Body of pancreas (tissue), 4 donors: ENCODE measurements around the gene BIVM. TPM values are rescaled to one million over a fixed set of nuclear protein-coding genes. Genes with fewer than 3 reads are reported as not detected.

Source experiments
- ATAC-seq: fragments of 150-250 bp; one replicate; pipeline ENCODE4 v1.9.1; 2016
- DNase-seq, 4 donors: peaks; one replicate each; pipeline ENCODE4 v3.0.0-alpha.2; 2019
- H3K27ac ChIP-seq, 4 donors: fragments of 200-600 bp; sonication (generic); 1 replicate in 3 of 4; 2 replicates in 1 of 4; pipeline versions ENCODE4 v1.5.1 to v1.6.1; 2016 to 2019; ENCODE audit warnings: mild to moderate bottlenecking in 1 of 4, mixed read lengths in 1 of 4, moderate library complexity in 1 of 4
- H3K27me3 ChIP-seq, 2 donors: fragments of 200-600 bp; sonication (generic); one replicate each; pipeline ENCODE4 v1.6.0; 2016; ENCODE audit warnings: mild to moderate bottlenecking in 1 of 2
- H3K36me3 ChIP-seq, 2 donors: fragments of 200-600 bp; sonication (generic); replicated peaks in 1 of 2; 2 replicates each; pipeline ENCODE4 v1.5.1; 2016; ENCODE audit warnings: low read depth in 2 of 2; ENCODE audit not compliant: insufficient read depth in 1 of 2
- H3K4me1 ChIP-seq: fragments of 200-600 bp; sonication (generic); one replicate; pipeline ENCODE4 v1.6.0; 2016
- H3K4me3 ChIP-seq, 2 donors: fragments of 200-600 bp; sonication (generic); 1 replicate in 1 of 2; 2 replicates in 1 of 2; pipeline ENCODE4 v1.5.1; 2016 to 2019
- H3K9me3 ChIP-seq, 3 donors: fragments of 200-600 bp; sonication (generic); 1 replicate in 2 of 3; 2 replicates in 1 of 3; pipeline ENCODE4 v1.5.1; 2016
- POLR2A ChIP-seq, 3 donors: fragments of 450-650 bp; IDR thresholded peaks; one replicate each; pipeline ENCODE4 v1.6.1; 2016; ENCODE audit warnings: antibody characterized with exemption in 3 of 3, mild to moderate bottlenecking in 2 of 3
- WGBS, 2 donors: methylation state at CpG; one replicate each; pipeline ENCODE4 v1.1.5; 2017; 5-methylcytosine and 5-hydroxymethylcytosine counted together
- intact Hi-C: fragments of 100-400 bp; cut with DNase I; formaldehyde crosslinking; loops from one replicate; pipeline ENCODE4 v1.15.1; 2023
- total RNA-seq, 2 donors: library from RNA; depleted of rRNA; stranded (reverse); fragments of >200 nt; gene quantifications; one replicate each; pipeline ENCODE4 v1.1.0, GENCODE V29; 2016
- TF ChIP-seq, protein P1 (sequence below), 7 experiments: fragments of 450-650 bp in 4 of 7; fragments of 200-600 bp in 3 of 7; sonication (generic) in 3 of 7; IDR thresholded peaks; one replicate each; pipeline ENCODE4 v1.5.1; 2016 to 2019; ENCODE audit warnings: antibody characterized with exemption in 7 of 7

BIVM gene
- total RNA-seq, 2 donors from 2014 or later: 15.8 to 18.9 TPM

DNA sequence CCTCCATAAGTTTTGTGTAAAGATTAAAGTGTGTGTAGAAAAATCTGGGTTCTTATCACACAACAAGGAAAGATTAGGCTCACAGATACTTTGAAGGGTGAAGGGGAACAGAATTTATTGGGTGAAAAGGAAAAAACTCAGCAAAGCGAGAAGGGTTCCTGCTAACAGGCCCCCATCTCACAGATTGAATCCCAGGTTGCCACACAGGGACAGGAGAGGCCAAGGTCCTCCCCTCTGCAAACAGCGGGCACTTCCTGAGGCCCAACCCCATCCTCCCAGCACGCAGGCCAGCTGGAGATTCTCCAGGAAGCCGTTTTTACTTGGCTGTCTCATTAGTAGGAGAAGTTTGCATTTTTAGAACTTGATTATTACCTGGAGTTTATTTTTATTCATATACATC lies 31.7 kb downstream of the BIVM start:
- peaks cover 0 to 9% of the 10 kb centered on the region in 2 donors for H3K36me3 ChIP-seq
- H3K27ac ChIP-seq: no peak overlapping the region
- intact Hi-C loops: no loop called here
- no peaks in the 10 kb centered on the region for H3K27me3 ChIP-seq
- H3K9me3 ChIP-seq: no peaks in the 10 kb centered on the region
- TF ChIP-seq, protein P1, sequence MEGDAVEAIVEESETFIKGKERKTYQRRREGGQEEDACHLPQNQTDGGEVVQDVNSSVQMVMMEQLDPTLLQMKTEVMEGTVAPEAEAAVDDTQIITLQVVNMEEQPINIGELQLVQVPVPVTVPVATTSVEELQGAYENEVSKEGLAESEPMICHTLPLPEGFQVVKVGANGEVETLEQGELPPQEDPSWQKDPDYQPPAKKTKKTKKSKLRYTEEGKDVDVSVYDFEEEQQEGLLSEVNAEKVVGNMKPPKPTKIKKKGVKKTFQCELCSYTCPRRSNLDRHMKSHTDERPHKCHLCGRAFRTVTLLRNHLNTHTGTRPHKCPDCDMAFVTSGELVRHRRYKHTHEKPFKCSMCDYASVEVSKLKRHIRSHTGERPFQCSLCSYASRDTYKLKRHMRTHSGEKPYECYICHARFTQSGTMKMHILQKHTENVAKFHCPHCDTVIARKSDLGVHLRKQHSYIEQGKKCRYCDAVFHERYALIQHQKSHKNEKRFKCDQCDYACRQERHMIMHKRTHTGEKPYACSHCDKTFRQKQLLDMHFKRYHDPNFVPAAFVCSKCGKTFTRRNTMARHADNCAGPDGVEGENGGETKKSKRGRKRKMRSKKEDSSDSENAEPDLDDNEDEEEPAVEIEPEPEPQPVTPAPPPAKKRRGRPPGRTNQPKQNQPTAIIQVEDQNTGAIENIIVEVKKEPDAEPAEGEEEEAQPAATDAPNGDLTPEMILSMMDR (IDR thresholded peaks at IDR 0.05): no peak
- no peak for TF ChIP-seq POLR2A (IDR thresholded peaks at IDR 0.05)
- DNase-seq (peak in 3 of 4 donors; percentile 24 to 43 (median 40)), ATAC-seq (no peak)
- peaks cover 5% of the 10 kb centered on the region for H3K4me1 ChIP-seq
- no peak overlapping the region for H3K4me3 ChIP-seq
- WGBS, 2 donors: 28 to 36% methylated on average over 4 of the region's 4 CpGs

DNA sequence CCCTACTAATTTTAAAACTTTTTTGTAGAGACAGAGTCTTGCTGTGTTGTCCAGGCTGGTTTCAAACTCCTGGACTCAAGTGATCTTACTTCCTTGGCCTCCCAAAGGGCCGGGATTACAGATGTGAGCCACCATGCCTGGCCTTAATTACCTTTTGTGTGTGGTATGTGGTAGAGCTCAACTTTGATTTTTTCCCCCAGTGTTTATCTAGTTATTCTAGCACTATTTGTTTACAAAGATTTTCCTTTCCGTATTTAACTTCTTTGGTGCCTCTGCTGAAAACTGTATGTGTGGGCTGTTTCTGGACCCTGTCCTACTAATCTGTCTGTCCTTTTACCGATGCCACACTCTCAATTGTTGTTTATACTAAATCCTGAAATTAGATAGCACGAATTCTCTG lies 37.6 kb downstream of the BIVM start:
- TF ChIP-seq POLR2A (IDR thresholded peaks at IDR 0.05): no peak
- TF ChIP-seq, protein P1 (IDR thresholded peaks at IDR 0.05): no peak
- H3K36me3 ChIP-seq: peaks cover 0 to 5% of the 10 kb centered on the region in 2 donors
- H3K4me3 ChIP-seq: no peak overlapping the region

DNA sequence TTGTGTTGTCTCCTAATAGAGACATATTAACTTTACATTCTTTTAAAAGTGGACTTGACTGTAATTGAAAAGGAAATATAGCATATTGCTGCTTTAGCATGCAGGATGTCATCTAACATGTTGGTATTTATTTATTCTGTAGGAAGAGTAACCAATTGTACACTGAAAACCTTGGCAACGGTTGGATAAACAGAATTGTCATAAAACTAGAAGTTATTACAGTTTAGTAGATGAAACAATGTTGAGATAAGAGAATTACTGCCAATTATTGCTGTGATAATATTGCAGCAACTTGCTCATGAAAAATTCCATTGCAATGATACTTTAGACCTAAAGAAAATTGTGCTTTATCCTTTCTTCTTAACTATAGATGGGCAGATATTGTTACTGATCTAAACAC lies 39.4 kb downstream of the BIVM start:
- no peak for TF ChIP-seq POLR2A (IDR thresholded peaks at IDR 0.05)
- TF ChIP-seq, protein P1 (IDR thresholded peaks at IDR 0.05): no peak
- no peak for ATAC-seq
- H3K4me3 ChIP-seq: no peak overlapping the region
- no peaks in the 10 kb centered on the region for H3K27me3 ChIP-seq
- intact Hi-C loops: no loop called here
- DNase-seq: no peak
- no peak overlapping the region for H3K27ac ChIP-seq
- H3K4me1 ChIP-seq: no peaks in the 10 kb centered on the region
- no peaks in the 10 kb centered on the region for H3K9me3 ChIP-seq
- peaks cover 0 to 5% of the 10 kb centered on the region in 2 donors for H3K36me3 ChIP-seq
- WGBS, 2 donors: 72 to 76% methylated on average over 1 of the region's 1 CpG

More for the DNA sequence above, 37.6 kb downstream of the BIVM start:
- H3K4me1 ChIP-seq: no peaks in the 10 kb centered on the region
- WGBS, 2 donors: 89 to 93% methylated on average over 4 of the region's 4 CpGs
- no peak overlapping the region for H3K27ac ChIP-seq
- H3K27me3 ChIP-seq: no peaks in the 10 kb centered on the region
- no peaks in the 10 kb centered on the region for H3K9me3 ChIP-seq
- ATAC-seq (no peak), DNase-seq (no peak)
- intact Hi-C loops: no loop called here

DNA sequence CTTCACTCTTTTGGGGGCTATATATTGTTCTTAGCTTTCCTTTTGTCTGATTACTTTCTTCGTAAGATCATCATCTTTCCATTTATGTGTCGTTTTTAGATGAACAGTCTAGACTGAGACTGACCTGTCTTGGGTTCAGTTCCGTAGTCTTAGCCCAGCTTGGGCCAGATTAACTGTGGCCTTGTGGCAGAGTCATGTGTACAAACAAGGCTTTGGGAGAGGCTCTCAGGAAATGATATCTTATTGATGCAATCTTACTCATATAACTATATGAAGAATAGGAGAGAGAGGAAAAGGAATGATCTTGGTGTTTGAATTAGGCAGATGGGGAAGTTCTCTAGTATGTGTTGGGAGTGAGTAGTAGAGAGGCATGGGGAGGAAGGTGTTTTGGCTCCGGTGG lies 40.1 kb downstream of the BIVM start:
- 46 to 50% methylated on average over 4 of the region's 4 CpGs for WGBS, 2 donors
- no peak for ATAC-seq

DNA sequence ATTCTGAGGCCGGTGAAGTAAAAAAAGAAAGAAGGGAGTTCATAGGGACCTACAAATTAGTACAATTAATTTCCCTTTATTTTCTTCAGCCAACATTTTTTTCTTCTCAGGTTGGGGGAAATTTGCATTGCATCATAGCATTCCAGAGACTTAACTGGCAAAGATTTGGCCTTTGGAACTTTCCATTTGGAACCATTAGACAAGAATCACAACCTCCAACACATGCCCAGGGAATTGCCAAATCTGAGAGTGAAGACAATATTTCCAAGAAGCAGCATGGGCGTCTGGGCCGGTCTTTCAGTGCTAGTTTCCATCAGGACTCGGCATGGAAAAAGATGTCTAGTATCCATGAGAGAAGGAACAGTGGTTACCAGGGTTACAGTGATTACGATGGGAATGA lies 40.5 kb downstream of the BIVM start:
- Histone ChIP-seq H3K4me1 (no peaks in the 10 kb centered on the region), H3K27ac (no peak overlapping the region), H3K4me3 (no peak overlapping the region), H3K36me3 (peaks cover 0 to 5% of the 10 kb centered on the region in 2 donors), H3K9me3 (no peaks in the 10 kb centered on the region), H3K27me3 (no peaks in the 10 kb centered on the region)
- ATAC-seq (no peak), DNase-seq (no peak)
- intact Hi-C loops: no loop called here
- 86 to 88% methylated on average over 5 of the region's 5 CpGs for WGBS, 2 donors
- TF ChIP-seq POLR2A (IDR thresholded peaks at IDR 0.05): no peak
- TF ChIP-seq, protein P1 (IDR thresholded peaks at IDR 0.05): no peak

More for the DNA sequence above, 40.1 kb downstream of the BIVM start:
- Histone ChIP-seq H3K27ac (no peak overlapping the region), H3K4me3 (no peak overlapping the region), H3K27me3 (no peaks in the 10 kb centered on the region), H3K9me3 (no peaks in the 10 kb centered on the region), H3K4me1 (no peaks in the 10 kb centered on the region), H3K36me3 (peaks cover 0 to 5% of the 10 kb centered on the region in 2 donors)
- no peak for TF ChIP-seq POLR2A (IDR thresholded peaks at IDR 0.05)
- TF ChIP-seq, protein P1 (IDR thresholded peaks at IDR 0.05): no peak
- intact Hi-C loops: no loop called here
- no peak for DNase-seq
